Measurements from ENCODE around the gene NUB1.
A peak's percentile ranks its signal among the peaks of the same experiment; 100 is the strongest.

The NUB1 gene

GRCh38 chr7:151423936-151424335 lies 82.3 kb downstream of the NUB1 start:
- no peak for DNase-seq (ENCODE audit: low spot score)

GRCh38 chr7:151424799-151425198 lies 83.2 kb downstream of the NUB1 start:
- DNase-seq (ENCODE audit: low spot score) = no peak

GRCh38 chr7:151425670-151426440 lies 84.2 kb downstream of the NUB1 start:
- peak; percentile 59 for DNase-seq (ENCODE audit: low spot score)

DNA sequence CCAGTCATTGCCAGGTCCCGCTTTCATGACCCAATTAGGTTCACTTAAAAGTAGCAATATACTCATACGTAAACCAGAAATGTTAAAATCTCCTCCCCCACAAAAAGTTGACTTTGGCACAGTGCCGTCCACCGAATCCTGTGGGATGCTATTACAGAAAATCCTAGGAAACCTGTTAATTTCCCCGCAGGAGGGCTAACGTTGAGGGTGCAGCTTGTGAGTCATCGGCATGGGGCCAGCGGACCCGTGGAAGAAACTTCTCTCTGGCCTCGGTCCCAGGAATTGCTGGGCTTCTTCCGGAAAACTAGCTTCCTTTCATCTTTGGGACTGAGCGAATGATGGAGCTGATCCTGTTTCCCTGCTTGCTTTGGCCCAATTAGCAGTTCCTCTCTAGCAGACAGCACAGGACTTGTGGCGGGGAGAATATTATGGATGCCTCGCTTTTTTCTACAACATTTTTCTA lies 84.9 kb downstream of the NUB1 start:
- peak; percentile 63 for DNase-seq (ENCODE audit: low spot score)

- DNase-seq (ENCODE audit: low spot score) = no peak
Observed at GRCh38 chr7:151426904-151427704, 85.5 kb downstream of the NUB1 start.

- DNase-seq (ENCODE audit: low spot score) = no peak
Observed at GRCh38 chr7:151427705-151428377, 86.2 kb downstream of the NUB1 start.

Data from AG08395 (cell line).